ENCODE measurements around the gene RPL38. TPM values are rescaled to one million over a fixed set of nuclear protein-coding genes. Genes with fewer than 3 reads are reported as not detected.

The RPL38 gene
- 1,000 to 10,000 TPM in 1 of 4 donors, 100 to 1,000 TPM in 3; 565 to 1,273 (median 679) TPM for total RNA-seq

DNA sequence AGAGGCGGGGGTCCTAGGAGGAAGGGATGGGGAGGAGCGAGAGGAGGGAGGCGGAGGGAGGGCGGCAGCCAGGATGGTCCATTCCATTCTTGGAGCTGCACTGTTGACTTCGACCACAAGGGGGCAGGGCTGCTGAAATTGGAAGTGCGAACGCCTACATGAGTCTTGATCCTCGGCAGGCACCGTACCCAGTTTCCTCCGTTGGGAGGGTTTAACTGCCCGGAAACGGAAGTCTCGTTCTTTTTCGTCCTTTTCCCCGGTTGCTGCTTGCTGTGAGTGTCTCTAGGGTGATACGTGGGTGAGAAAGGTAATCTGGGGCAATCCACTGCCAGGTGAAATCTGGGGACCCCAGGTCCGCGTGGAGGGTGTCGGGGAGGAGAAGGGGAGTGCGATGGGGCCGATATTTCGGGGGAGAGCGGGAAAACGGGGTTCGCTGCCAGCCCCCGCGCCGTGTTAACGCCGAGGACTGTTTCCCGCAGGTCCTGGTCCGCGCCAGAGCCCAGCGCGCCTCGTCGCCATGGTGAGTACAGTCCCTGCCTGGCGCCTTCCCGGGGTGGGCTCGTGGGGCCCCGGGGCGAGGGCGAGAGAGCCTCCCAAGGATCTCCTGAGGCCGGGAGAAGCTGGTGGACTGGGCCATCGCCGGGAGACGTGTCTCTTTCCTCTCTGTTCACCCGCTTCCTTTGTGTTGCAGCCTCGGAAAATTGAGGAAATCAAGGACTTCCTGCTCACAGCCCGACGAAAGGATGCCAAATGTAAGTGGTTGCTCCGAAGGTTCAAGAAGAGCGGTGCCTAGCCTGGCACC, at the start of gene RPL38:
Gene RPL38 (plus strand): TSS at position 240 of the 802 bp plus-strand sequence. CDS start 278 bp downstream, at position 518.
- DNase-seq (ENCODE audit: low spot score in 2 of 2), result peak; percentile 97 to 98
- Histone ChIP-seq H3K4me3 (peak within 1 kb of the TSS; percentile 93), H3K9me3 (no peaks in the 10 kb centered on the region), H3K27me3 (peaks cover 19% of the 10 kb centered on the region), H3K27ac (peak within 1 kb of the TSS; percentile 87), H3K36me3 (peaks cover 37% of the 10 kb centered on the region), H3K4me1 (peaks cover 59% of the 10 kb centered on the region)
- TF ChIP-seq POLR2AphosphoS5 (IDR thresholded peaks at IDR 0.05), result peak; percentile 80 to 98 (median 85)
- TF ChIP-seq POLR2A (IDR thresholded peaks at IDR 0.05), result peak; percentile 72 to 87
- TF ChIP-seq, protein P1, sequence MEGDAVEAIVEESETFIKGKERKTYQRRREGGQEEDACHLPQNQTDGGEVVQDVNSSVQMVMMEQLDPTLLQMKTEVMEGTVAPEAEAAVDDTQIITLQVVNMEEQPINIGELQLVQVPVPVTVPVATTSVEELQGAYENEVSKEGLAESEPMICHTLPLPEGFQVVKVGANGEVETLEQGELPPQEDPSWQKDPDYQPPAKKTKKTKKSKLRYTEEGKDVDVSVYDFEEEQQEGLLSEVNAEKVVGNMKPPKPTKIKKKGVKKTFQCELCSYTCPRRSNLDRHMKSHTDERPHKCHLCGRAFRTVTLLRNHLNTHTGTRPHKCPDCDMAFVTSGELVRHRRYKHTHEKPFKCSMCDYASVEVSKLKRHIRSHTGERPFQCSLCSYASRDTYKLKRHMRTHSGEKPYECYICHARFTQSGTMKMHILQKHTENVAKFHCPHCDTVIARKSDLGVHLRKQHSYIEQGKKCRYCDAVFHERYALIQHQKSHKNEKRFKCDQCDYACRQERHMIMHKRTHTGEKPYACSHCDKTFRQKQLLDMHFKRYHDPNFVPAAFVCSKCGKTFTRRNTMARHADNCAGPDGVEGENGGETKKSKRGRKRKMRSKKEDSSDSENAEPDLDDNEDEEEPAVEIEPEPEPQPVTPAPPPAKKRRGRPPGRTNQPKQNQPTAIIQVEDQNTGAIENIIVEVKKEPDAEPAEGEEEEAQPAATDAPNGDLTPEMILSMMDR (IDR thresholded peaks at IDR 0.05), result peak; percentile 94 to 96
- TF ChIP-seq EP300 (IDR thresholded peaks at IDR 0.05), result no peak
- WGBS, result under 1% methylated on average over 39 of the region's 53 CpGs

DNA sequence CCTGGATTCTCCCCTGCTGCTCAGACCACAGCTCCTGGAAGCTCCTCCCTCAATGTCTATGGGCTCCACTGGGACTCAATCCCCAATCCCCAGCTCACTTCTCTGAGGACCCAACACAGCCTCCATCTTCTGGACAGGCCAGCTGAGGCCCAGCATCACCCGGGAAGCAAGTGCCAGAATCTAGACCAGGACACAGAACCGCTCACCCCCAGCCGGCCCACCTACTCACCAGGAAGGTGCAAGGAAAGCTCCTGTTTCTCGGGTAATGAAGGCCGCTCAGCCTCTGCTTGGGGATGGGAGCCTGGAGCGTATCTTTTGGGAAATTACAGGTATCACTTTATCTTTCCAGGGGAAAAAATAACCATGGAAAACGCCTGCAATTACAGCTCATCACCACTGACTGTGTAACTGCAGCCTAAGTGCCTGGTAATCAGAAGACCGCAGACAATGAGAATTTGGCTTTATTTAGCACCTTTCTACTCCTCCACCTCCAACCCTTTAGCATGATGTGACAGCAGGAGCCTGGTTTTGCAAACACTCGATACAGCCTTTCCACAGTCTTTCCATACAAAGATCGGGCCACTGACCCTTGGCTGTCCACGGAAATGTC, 49.6 kb upstream of the RPL38 start:
- 95% methylated on average over 11 of the region's 11 CpGs for WGBS

DNA sequence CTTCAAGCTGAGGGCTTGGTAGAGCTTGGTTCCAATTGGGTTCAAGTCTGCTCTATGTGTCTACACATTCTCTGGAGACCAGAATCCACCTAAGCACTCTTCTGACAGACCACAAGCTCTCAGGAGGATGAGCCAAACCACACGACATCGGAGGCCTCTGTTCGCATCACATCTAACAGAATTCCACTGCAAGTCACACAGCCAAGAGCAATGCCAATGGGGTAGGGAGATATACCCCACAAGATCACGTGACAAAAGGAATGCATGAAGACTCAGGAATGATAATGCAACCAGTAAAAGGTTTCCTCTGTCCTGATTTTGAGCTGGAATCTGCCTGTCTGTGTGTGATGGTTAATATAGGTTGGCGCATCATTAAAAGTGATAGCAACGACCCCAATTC, 46.6 kb upstream of the RPL38 start:
- TF ChIP-seq POLR2A (IDR thresholded peaks at IDR 0.05) (no peak), POLR2AphosphoS5 (IDR thresholded peaks at IDR 0.05) (no peak), EP300 (IDR thresholded peaks at IDR 0.05) (no peak)
- TF ChIP-seq, protein P1 (IDR thresholded peaks at IDR 0.05), result no peak
- DNase-seq (ENCODE audit: low spot score in 2 of 2), result peak; percentile 2 to 12
- Histone ChIP-seq H3K27me3 (peaks cover 27% of the 10 kb centered on the region), H3K4me3 (no peak overlapping the region), H3K4me1 (peaks cover 15% of the 10 kb centered on the region), H3K9me3 (no peaks in the 10 kb centered on the region), H3K36me3 (no peaks in the 10 kb centered on the region), H3K27ac (no peak overlapping the region)
- 77% methylated on average over 6 of the region's 6 CpGs for WGBS

More for the DNA sequence above, 49.6 kb upstream of the RPL38 start:
- Histone ChIP-seq H3K4me1 (peaks cover 13% of the 10 kb centered on the region), H3K36me3 (no peaks in the 10 kb centered on the region), H3K9me3 (no peaks in the 10 kb centered on the region), H3K4me3 (no peak overlapping the region), H3K27me3 (peaks cover 19% of the 10 kb centered on the region), H3K27ac (no peak overlapping the region)
- DNase-seq (ENCODE audit: low spot score in 2 of 2), result peak; percentile 43 to 72
- TF ChIP-seq POLR2AphosphoS5 (IDR thresholded peaks at IDR 0.05) (no peak), EP300 (IDR thresholded peaks at IDR 0.05) (no peak), POLR2A (IDR thresholded peaks at IDR 0.05) (no peak)
- TF ChIP-seq, protein P1 (IDR thresholded peaks at IDR 0.05), result no peak

DNA sequence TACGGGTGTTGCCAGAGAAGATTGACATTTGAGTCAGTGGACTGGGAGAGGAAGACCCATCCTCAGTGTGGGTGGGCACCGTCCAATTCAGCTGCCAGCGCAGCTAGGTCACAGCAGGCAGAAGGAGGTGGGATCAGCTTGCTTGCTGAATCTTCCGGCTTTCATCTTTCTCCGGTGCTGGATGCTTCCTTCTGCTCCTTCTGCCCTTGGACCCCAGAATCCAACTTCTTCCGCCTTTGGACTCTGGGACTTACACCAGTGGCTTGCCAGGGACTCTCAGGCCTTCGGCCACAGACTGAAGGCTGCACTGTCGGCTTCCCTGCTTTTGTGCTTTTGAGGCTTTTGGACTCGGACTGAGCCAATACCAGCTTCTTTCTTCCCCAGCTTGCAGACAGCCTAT, 46.1 kb upstream of the RPL38 start:
- peaks cover 32% of the 10 kb centered on the region for H3K27me3 ChIP-seq
- 89% methylated on average over 9 of the region's 9 CpGs for WGBS
- no peaks in the 10 kb centered on the region for H3K36me3 ChIP-seq
- H3K9me3 ChIP-seq, result no peaks in the 10 kb centered on the region
- TF ChIP-seq POLR2AphosphoS5 (IDR thresholded peaks at IDR 0.05), result no peak
- TF ChIP-seq POLR2A (IDR thresholded peaks at IDR 0.05), result no peak
- H3K4me3 ChIP-seq, result no peak overlapping the region
- DNase-seq (ENCODE audit: low spot score in 2 of 2), result peak in 1 of 2 donors; percentile 22
- peaks cover 15% of the 10 kb centered on the region for H3K4me1 ChIP-seq
- H3K27ac ChIP-seq, result no peak overlapping the region

DNA sequence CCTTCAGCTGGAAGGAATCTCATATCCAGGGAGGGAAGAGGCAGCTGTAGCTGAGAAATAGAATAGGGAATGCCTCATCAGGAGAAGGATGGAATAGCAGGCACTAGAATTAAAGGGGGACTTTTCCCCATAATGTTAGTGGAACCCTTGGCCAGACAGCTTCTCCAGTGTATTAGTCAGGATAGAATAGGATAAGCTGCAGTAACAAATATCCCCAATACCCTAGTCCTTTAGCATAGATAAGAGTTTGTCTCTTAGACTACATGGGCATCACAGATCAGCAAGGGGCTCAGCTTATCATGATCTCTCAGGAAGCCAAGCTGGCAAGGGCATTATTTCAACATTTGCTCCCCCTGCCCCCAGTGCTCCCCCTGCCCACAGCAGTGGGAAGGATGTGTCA, 44.7 kb upstream of the RPL38 start:
- H3K4me1 ChIP-seq, result peaks cover 2% of the 10 kb centered on the region
- no peaks in the 10 kb centered on the region for H3K36me3 ChIP-seq
- H3K9me3 ChIP-seq, result no peaks in the 10 kb centered on the region
- no peak overlapping the region for H3K27ac ChIP-seq
- TF ChIP-seq POLR2A (IDR thresholded peaks at IDR 0.05) (no peak), POLR2AphosphoS5 (IDR thresholded peaks at IDR 0.05) (no peak), EP300 (IDR thresholded peaks at IDR 0.05) (no peak)
- TF ChIP-seq, protein P1 (IDR thresholded peaks at IDR 0.05), result no peak
- H3K4me3 ChIP-seq, result no peak overlapping the region
- peaks cover 40% of the 10 kb centered on the region for H3K27me3 ChIP-seq
- peak in 1 of 2 donors; percentile 18 for DNase-seq (ENCODE audit: low spot score in 2 of 2)

All from suprapubic skin (tissue), 4 donors.